HEK293T (cell line): Measurements from ENCODE around the gene COQ7.

Experiments used
- CTCF ChIA-PET: fragments of 350-600 bp; formaldehyde crosslinking; extraction: SDS; loops from one replicate; lab custom pipeline; 2021; ENCODE audit warnings: antibody characterized with exemption, inconsistent platforms; lab: Yijun Ruan, JAX
- POLR2A ChIA-PET: fragments of 350-600 bp; formaldehyde crosslinking; extraction: SDS; loops from one replicate; lab custom pipeline; 2020; ENCODE audit warnings: antibody characterized with exemption, inconsistent platforms; lab: Yijun Ruan, JAX
- DNase-seq: peaks from one replicate; pipeline ENCODE4 v3.0.0; 2012; ENCODE audit warnings: mixed read lengths; ENCODE audit errors: extremely low spot score
- ARNT ChIP-seq: fragments of 450-650 bp; IDR thresholded peaks from 2 replicates; pipeline ENCODE4 v1.6.1; 2017; ENCODE audit warnings: mild to moderate bottlenecking
- BHLHE40 ChIP-seq: fragments of 450-650 bp; IDR thresholded peaks from 2 replicates; pipeline ENCODE4 v1.6.1; 2016; ENCODE audit warnings: mild to moderate bottlenecking, moderate library complexity, borderline replicate concordance
- CTBP1 ChIP-seq: fragments of 450-650 bp; IDR thresholded peaks from 2 replicates; pipeline ENCODE4 v1.6.1; 2016; ENCODE audit warnings: borderline replicate concordance
- ELF4 ChIP-seq: fragments of 450-650 bp; IDR thresholded peaks from 2 replicates; pipeline ENCODE4 v1.6.1; 2017; ENCODE audit warnings: antibody characterized with exemption
- FOXA1 ChIP-seq: fragments of 450-650 bp; IDR thresholded peaks from 2 replicates; pipeline ENCODE4 v1.6.1; 2016; ENCODE audit warnings: mild to moderate bottlenecking
- FOXK2 ChIP-seq: fragments of 450-650 bp; IDR thresholded peaks from 2 replicates; pipeline ENCODE4 v1.6.1; 2016; ENCODE audit warnings: mild to moderate bottlenecking
- FOXM1 ChIP-seq: fragments of 450-650 bp; IDR thresholded peaks from 2 replicates; pipeline ENCODE4 v1.6.1; 2017; ENCODE audit warnings: mild to moderate bottlenecking, borderline replicate concordance
- HDGF ChIP-seq: fragments of 450-650 bp; IDR thresholded peaks from 2 replicates; pipeline ENCODE4 v1.6.1; 2017; ENCODE audit warnings: antibody characterized with exemption, borderline replicate concordance
- L3MBTL2 ChIP-seq: fragments of 450-650 bp; conservative IDR thresholded peaks from 2 replicates; pipeline ENCODE4 v1.6.1; 2016; ENCODE audit warnings: mild to moderate bottlenecking
- LEF1 ChIP-seq: fragments of 450-650 bp; IDR thresholded peaks from 2 replicates; pipeline ENCODE4 v1.6.1; 2017; ENCODE audit warnings: mild to moderate bottlenecking, borderline replicate concordance
- NFRKB ChIP-seq: fragments of 450-650 bp; IDR thresholded peaks from 2 replicates; pipeline ENCODE4 v1.6.1; 2016; ENCODE audit warnings: mild to moderate bottlenecking, moderate library complexity
- SP1 ChIP-seq: fragments of 450-650 bp; IDR thresholded peaks from 2 replicates; pipeline ENCODE4 v1.6.1; 2017
- SUZ12 ChIP-seq: fragments of 450-650 bp; IDR thresholded peaks from 2 replicates; pipeline ENCODE4 v1.6.1; 2016; ENCODE audit warnings: mild to moderate bottlenecking
- TARDBP ChIP-seq: fragments of 450-650 bp; IDR thresholded peaks from 2 replicates; pipeline ENCODE4 v1.6.1; 2016
- ZNF384 ChIP-seq: fragments of 450-650 bp; IDR thresholded peaks from 2 replicates; pipeline ENCODE4 v1.6.1; 2016
- TF ChIP-seq, protein P1 (sequence below): fragments of 450-650 bp; IDR thresholded peaks from 2 replicates; pipeline ENCODE4 v1.6.1; 2016

Gene COQ7

GRCh38 chr16:19031738-19032137 lies 35.7 kb upstream of the COQ7 start:
- TF ChIP-seq ELF4 (no peak), NFRKB (no peak), HDGF (no peak), TARDBP (no peak), L3MBTL2 (no peak), FOXM1 (no peak), BHLHE40 (no peak), FOXA1 (no peak), LEF1 (no peak), ARNT (no peak), SP1 (no peak), SUZ12 (no peak), CTBP1 (no peak), ZNF384 (no peak), FOXK2 (no peak)
- TF ChIP-seq, protein P1, sequence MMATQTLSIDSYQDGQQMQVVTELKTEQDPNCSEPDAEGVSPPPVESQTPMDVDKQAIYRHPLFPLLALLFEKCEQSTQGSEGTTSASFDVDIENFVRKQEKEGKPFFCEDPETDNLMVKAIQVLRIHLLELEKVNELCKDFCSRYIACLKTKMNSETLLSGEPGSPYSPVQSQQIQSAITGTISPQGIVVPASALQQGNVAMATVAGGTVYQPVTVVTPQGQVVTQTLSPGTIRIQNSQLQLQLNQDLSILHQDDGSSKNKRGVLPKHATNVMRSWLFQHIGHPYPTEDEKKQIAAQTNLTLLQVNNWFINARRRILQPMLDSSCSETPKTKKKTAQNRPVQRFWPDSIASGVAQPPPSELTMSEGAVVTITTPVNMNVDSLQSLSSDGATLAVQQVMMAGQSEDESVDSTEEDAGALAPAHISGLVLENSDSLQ = no peak
- DNase-seq = no peak
- CTCF ChIA-PET = no interaction called here
- POLR2A ChIA-PET = no interaction called here

DNA sequence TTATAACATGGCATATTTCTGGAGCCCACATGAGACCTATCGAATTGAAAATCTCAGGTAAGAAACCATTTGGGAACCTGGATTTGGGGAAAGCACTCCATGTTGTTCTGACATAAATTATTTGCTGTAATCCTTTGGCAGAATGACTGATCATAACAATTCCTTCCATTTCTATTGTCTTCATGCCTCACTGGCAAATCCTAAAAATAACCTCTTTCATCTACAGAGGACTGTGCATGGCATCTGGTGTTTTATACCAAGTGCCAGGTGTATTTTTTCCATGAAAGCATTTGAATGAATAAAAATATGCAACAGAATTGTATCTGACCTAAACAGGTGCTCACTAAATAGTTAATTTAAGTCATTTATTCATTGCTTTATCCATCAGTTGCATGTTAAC lies 33.7 kb upstream of the COQ7 start:
- POLR2A ChIA-PET = no interaction called here
- DNase-seq = no peak
- TF ChIP-seq FOXK2 = no peak
- TF ChIP-seq SP1 = no peak
- TF ChIP-seq HDGF = no peak
- TF ChIP-seq BHLHE40 = no peak
- TF ChIP-seq ZNF384 = no peak
- no peak for TF ChIP-seq ARNT
- TF ChIP-seq, protein P1 = no peak
- TF ChIP-seq CTBP1 = no peak
- no peak for TF ChIP-seq ELF4
- no peak for TF ChIP-seq LEF1
- TF ChIP-seq L3MBTL2 = no peak
- no peak for TF ChIP-seq TARDBP
- no peak for TF ChIP-seq NFRKB
- TF ChIP-seq FOXA1 = no peak
- no peak for TF ChIP-seq SUZ12
- no peak for TF ChIP-seq FOXM1
- CTCF ChIA-PET = no interaction called here

- ChIA-PET CTCF (interaction anchor here (0.6 kb wide), 1 partner anchor 28 kb away, joined by 7 read pairs; no protein-coding TSS in a partner anchor), POLR2A (no interaction called here)
- TF ChIP-seq HDGF (no peak), SUZ12 (no peak), FOXA1 (no peak), FOXK2 (no peak), ARNT (no peak), BHLHE40 (no peak), NFRKB (no peak), CTBP1 (no peak), FOXM1 (no peak), ZNF384 (no peak), ELF4 (no peak), LEF1 (no peak), TARDBP (no peak), SP1 (no peak), L3MBTL2 (no peak)
- TF ChIP-seq, protein P1 = no peak
- no peak for DNase-seq
Observed at GRCh38 chr16:19040400-19040799, 27.0 kb upstream of the COQ7 start.

DNA sequence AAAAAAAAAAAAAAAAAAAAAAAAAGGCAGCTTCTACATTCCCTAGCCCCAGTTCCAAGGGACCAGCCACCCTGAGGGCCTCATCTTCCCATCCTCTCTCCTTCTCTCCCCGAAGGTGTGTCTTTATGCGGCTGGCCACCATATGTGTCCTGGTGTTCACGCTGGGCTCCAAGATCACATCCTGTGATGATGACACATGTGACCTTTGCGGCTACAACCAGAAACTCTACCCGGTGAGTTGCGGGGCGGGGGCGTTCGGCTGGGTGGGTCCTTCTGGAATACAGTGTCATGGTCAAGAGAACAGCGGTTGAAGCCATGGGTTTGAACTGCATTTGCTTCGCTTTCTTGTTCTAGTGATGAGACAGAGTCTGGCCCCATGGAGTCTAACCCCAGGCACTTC lies 22.6 kb upstream of the COQ7 start:
- TF ChIP-seq TARDBP (no peak), BHLHE40 (no peak), SP1 (no peak), ARNT (no peak), L3MBTL2 (no peak), HDGF (no peak), SUZ12 (no peak), LEF1 (no peak), NFRKB (no peak)
- TF ChIP-seq, protein P1 = no peak
- ChIA-PET POLR2A (no interaction called here), CTCF (no interaction called here)
- DNase-seq = no peak

DNA sequence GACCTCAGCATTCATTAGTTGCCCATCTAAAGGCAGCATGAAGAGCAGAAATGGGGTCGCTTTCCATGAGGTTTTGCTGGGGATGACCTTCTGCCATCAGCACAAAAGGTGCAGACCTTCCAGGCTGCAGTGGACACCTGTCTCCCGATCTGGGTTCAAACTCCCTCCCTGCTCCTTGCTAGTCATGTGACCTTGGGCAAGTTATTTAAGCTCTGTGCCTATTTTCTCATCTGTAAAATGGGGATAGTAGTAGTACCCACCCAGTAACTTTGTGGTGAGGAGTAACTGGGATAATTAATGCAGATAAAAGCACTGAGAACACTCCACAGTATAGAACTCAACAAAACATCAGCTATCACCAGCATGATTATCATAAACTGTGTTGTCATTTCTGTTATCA lies 21.4 kb upstream of the COQ7 start:
- ChIA-PET POLR2A (no interaction called here), CTCF (no interaction called here)
- DNase-seq = no peak
- no peak for TF ChIP-seq HDGF
- TF ChIP-seq FOXA1 = no peak
- TF ChIP-seq LEF1 = no peak
- no peak for TF ChIP-seq L3MBTL2
- no peak for TF ChIP-seq NFRKB
- no peak for TF ChIP-seq SUZ12
- TF ChIP-seq FOXK2 = no peak
- no peak for TF ChIP-seq ARNT
- no peak for TF ChIP-seq TARDBP
- TF ChIP-seq, protein P1 = no peak
